GM23338 (cell line): ENCODE measurements around the gene MRTFA. TPM values are rescaled to one million over a fixed set of nuclear protein-coding genes. Genes with fewer than 3 reads are reported as not detected.
"Not testable (repeated sequence)": the region's sequence is repeated elsewhere in the genome, so short reads cannot be mapped to it uniquely, and the experiment has no call there.

Source experiments
- ATAC-seq: fragments of 200-7000 bp; cut with Tn5 transposase; 3 replicates; pipeline ENCODE4 v1.9.1; 2020
- DNase-seq: peaks from one replicate; pipeline ENCODE4 v3.0.0-alpha.2; 2015; ENCODE audit warnings: low spot score
- H2AFZ ChIP-seq: fragments of 200-600 bp; sonication (generic); 2 replicates; pipeline ENCODE4 v1.8.0; 2016; ENCODE audit warnings: antibody characterized with exemption, mild to moderate bottlenecking, moderate library complexity
- H3F3A ChIP-seq: fragments of 200-600 bp; sonication (generic); replicated peaks from 2 replicates; pipeline ENCODE4 v1.8.0; 2017; ENCODE audit warnings: antibody characterized with exemption, mixed run types, low read depth
- H3K27ac ChIP-seq: fragments of 200-600 bp; sonication (generic); 2 replicates; pipeline ENCODE4 v1.6.1; 2016; ENCODE audit warnings: low read depth
- H3K27me3 ChIP-seq: fragments of 200-600 bp; sonication (generic); 2 replicates; pipeline ENCODE4 v1.8.0; 2016; ENCODE audit warnings: mild to moderate bottlenecking, mixed run types, moderate library complexity; ENCODE audit not compliant: insufficient read depth
- H3K36me3 ChIP-seq: fragments of 200-600 bp; sonication (generic); 2 replicates; pipeline ENCODE4 v1.8.0; 2016; ENCODE audit warnings: mild to moderate bottlenecking; ENCODE audit not compliant: insufficient read depth
- H3K4me1 ChIP-seq: fragments of 200-600 bp; sonication (generic); 2 replicates; pipeline ENCODE4 v1.8.0; 2016; ENCODE audit warnings: mild to moderate bottlenecking, moderate library complexity; ENCODE audit not compliant: insufficient read depth
- H3K4me2 ChIP-seq: fragments of 200-600 bp; sonication (generic); 2 replicates; pipeline ENCODE4 v1.7.1; 2017; ENCODE audit warnings: mixed run types
- H3K4me3 ChIP-seq: fragments of 200-600 bp; sonication (generic); 2 replicates; pipeline ENCODE4 v1.6.1; 2016; ENCODE audit warnings: mixed run types
- H3K79me2 ChIP-seq: fragments of 200-600 bp; sonication (generic); replicated peaks from 2 replicates; pipeline ENCODE4 v1.8.0; 2017; ENCODE audit warnings: mild to moderate bottlenecking; ENCODE audit not compliant: insufficient read depth
- H3K9me2 ChIP-seq: fragments of 200-600 bp; sonication (generic); 2 replicates; pipeline ENCODE4 v1.8.0; 2017; ENCODE audit not compliant: insufficient read depth
- H4K20me1 ChIP-seq: fragments of 200-600 bp; sonication (generic); replicated peaks from 2 replicates; pipeline ENCODE4 v1.8.0; 2017; ENCODE audit warnings: mild to moderate bottlenecking; ENCODE audit not compliant: insufficient read depth
- H3K27ac Mint-ChIP-seq: 2 replicates; pipeline ENCODE4 v1.8.0; 2020; ENCODE audit warnings: inconsistent platforms, mild to moderate bottlenecking, moderate library complexity, mixed read lengths
- H3K27me3 Mint-ChIP-seq: 3 replicates; pipeline ENCODE4 v1.8.0; 2022; ENCODE audit warnings: low read depth, mild to moderate bottlenecking, moderate library complexity, mixed read lengths, inconsistent platforms; ENCODE audit not compliant: insufficient read depth, poor library complexity
- H3K36me3 Mint-ChIP-seq: 3 replicates; pipeline ENCODE4 v1.8.0; 2021; ENCODE audit warnings: low read depth, mild to moderate bottlenecking, inconsistent platforms, moderate library complexity, mixed read lengths
- H3K4me1 Mint-ChIP-seq: 3 replicates; pipeline ENCODE4 v1.8.0; 2020; ENCODE audit warnings: mild to moderate bottlenecking, inconsistent platforms, mixed read lengths
- H3K4me3 Mint-ChIP-seq: 3 replicates; pipeline ENCODE4 v1.8.0; 2021; ENCODE audit warnings: moderate library complexity, mild to moderate bottlenecking, inconsistent platforms, mixed read lengths
- H3K9me3 Mint-ChIP-seq: 3 replicates; pipeline ENCODE4 v1.8.0; 2020; ENCODE audit warnings: moderate library complexity, mild to moderate bottlenecking, inconsistent platforms, mixed read lengths
- CREB1 ChIP-seq: fragments of 250-450 bp; sonication (Bioruptor Pico); IDR thresholded peaks from 2 replicates; pipeline ENCODE4 v1.5.0; 2020; ENCODE audit warnings: low read depth, mild to moderate bottlenecking, moderate library complexity
- CTCF ChIP-seq, 2 experiments: fragments of 200-600 bp in 1 of 2; sonication (generic) in 1 of 2; conservative IDR thresholded peaks; 2 replicates each; pipeline versions ENCODE4 v1.5.1 to v1.6.1; 2016 to 2017; ENCODE audit warnings: antibody characterized with exemption in 2 of 2, low read depth in 2 of 2, mild to moderate bottlenecking in 2 of 2, moderate library complexity in 1 of 2
- ETS1 ChIP-seq: IDR thresholded peaks from 2 replicates; pipeline ENCODE4 v1.6.1; 2016; ENCODE audit warnings: antibody characterized with exemption
- EZH2 ChIP-seq: fragments of 200-600 bp; sonication (generic); IDR thresholded peaks from one replicate; pipeline ENCODE4 v1.8.0; 2017; ENCODE audit warnings: antibody characterized with exemption, mild to moderate bottlenecking, low read depth; ENCODE audit not compliant: unreplicated experiment
- EZH2phosphoT487 ChIP-seq: fragments of 200-600 bp; sonication (generic); IDR thresholded peaks from one replicate; pipeline ENCODE4 v1.8.1; 2018; ENCODE audit warnings: antibody characterized with exemption; ENCODE audit not compliant: unreplicated experiment
- JUNB ChIP-seq: IDR thresholded peaks from one replicate; pipeline ENCODE4 v1.6.1; 2016; ENCODE audit warnings: antibody characterized with exemption; ENCODE audit not compliant: unreplicated experiment
- NANOG ChIP-seq: IDR thresholded peaks from 2 replicates; pipeline ENCODE4 v1.6.1; 2016; ENCODE audit warnings: antibody characterized with exemption, borderline replicate concordance
- REST ChIP-seq: IDR thresholded peaks from one replicate; pipeline ENCODE4 v1.6.1; 2018; ENCODE audit warnings: antibody characterized with exemption; ENCODE audit not compliant: unreplicated experiment
- STAT1 ChIP-seq: IDR thresholded peaks from one replicate; pipeline ENCODE4 v1.6.1; 2016; ENCODE audit warnings: antibody characterized with exemption; ENCODE audit not compliant: unreplicated experiment
- ZNF114 ChIP-seq: fragments of 250-450 bp; sonication (Bioruptor Pico); IDR thresholded peaks from 2 replicates; pipeline ENCODE4 v1.5.0; 2020; ENCODE audit warnings: mild to moderate bottlenecking, moderate library complexity
- ZNF331 ChIP-seq: fragments of 250-450 bp; sonication (Bioruptor Pico); IDR thresholded peaks from 2 replicates; pipeline ENCODE4 v1.5.0; 2020; ENCODE audit warnings: low read depth, mild to moderate bottlenecking, moderate library complexity
- polyA plus RNA-seq: library from polyadenylated mRNA; unstranded; fragments of >200 nt; fragmentation: Nextera tagmentation; extraction: Ambion mirVana; gene quantifications from 2 replicates; pipeline ENCODE4 v1.2.1, GENCODE V29; 2016
- total RNA-seq: library from RNA; depleted of rRNA; stranded (reverse); fragments of >200 nt; shearing (Covaris generic); gene quantifications from 2 replicates; pipeline ENCODE4 v1.2.3, GENCODE V29; 2014

MRTFA gene
- total and polyA plus RNA-seq, 2 experiments from 2014 or later = 18.1 to 92.4 TPM

GRCh38 chr22:40383905-40384304, 252.6 kb downstream of the MRTFA start (continued):
- TF ChIP-seq REST (no peak), STAT1 (no peak), JUNB (no peak), EZH2phosphoT487 (no peak), ZNF331 (CRISPR knock-in tag) (no peak), ETS1 (no peak), EZH2 (no peak), CREB1 (CRISPR knock-in tag) (no peak), NANOG (no peak)

GRCh38 chr22:40381461-40381860, 255.1 kb downstream of the MRTFA start:
- Histone ChIP-seq H3K4me2 (no peak overlapping the region), H3K27me3 (no peaks in the 10 kb centered on the region), H3K36me3 (no peaks in the 10 kb centered on the region), H3K27ac (no peak overlapping the region), H3F3A (no peaks in the 10 kb centered on the region), H4K20me1 (peaks cover 13% of the 10 kb centered on the region), H3K79me2 (0 out of 2 replicates have a peak, but pooled peaks cover 12% of the 10 kb centered on the region), H3K9me2 (no peaks in the 10 kb centered on the region), H2AFZ (no peak overlapping the region), H3K4me3 (no peak overlapping the region), H3K4me1 (no peaks in the 10 kb centered on the region)
- H3K4me3 Mint-ChIP-seq = no peak overlapping the region
- no peaks in the 10 kb centered on the region for H3K9me3 Mint-ChIP-seq
- no peak for DNase-seq
- H3K27me3 Mint-ChIP-seq = no peaks in the 10 kb centered on the region
- ATAC-seq = no peak
- no peaks in the 10 kb centered on the region for H3K36me3 Mint-ChIP-seq
- TF ChIP-seq ZNF114 (CRISPR knock-in tag) = no peak
- no peak for TF ChIP-seq NANOG
- TF ChIP-seq REST = no peak
- no peak for TF ChIP-seq ZNF331 (CRISPR knock-in tag)
- no peak for TF ChIP-seq CTCF (conservative IDR thresholded peaks at IDR 0.05; ENCODE audit: low read depth in 2 of 2)
- no peak for TF ChIP-seq STAT1
- no peak for TF ChIP-seq EZH2phosphoT487
- no peak for TF ChIP-seq JUNB
- TF ChIP-seq ETS1 = no peak
- no peaks in the 10 kb centered on the region for H3K4me1 Mint-ChIP-seq
- no peak overlapping the region for H3K27ac Mint-ChIP-seq

- not testable (repeated sequence) for H3K4me2 ChIP-seq, H3K9me2 ChIP-seq, H3K4me3 Mint-ChIP-seq, ATAC-seq, H3K4me1 Mint-ChIP-seq, H3K4me1 ChIP-seq, H3K36me3 ChIP-seq, DNase-seq, H3K9me3 Mint-ChIP-seq, H3K4me3 ChIP-seq, H2AFZ ChIP-seq, H3K27me3 ChIP-seq, H3K36me3 Mint-ChIP-seq, H3K27ac Mint-ChIP-seq, H3F3A ChIP-seq, H3K27ac ChIP-seq, H3K27me3 Mint-ChIP-seq
- peaks cover 16% of the 10 kb centered on the region for H4K20me1 ChIP-seq
- peaks cover 19% of the 10 kb centered on the region; the same call in 1 of the 2 replicates for H3K79me2 ChIP-seq
Measured at GRCh38 chr22:40378448-40378847, 258.1 kb downstream of the MRTFA start.
